Brain microvascular endothelial cell (primary cell): Measurements from ENCODE around the gene VWF.
A peak's percentile ranks its signal among the peaks of the same experiment; 100 is the strongest.

Experiments
- DNase-seq: peaks from one replicate; pipeline ENCODE4 v3.0.0-alpha.2; 2020
- H3K27ac ChIP-seq: fragments of 250-450 bp; sonication (Bioruptor Pico); 2 replicates; pipeline ENCODE4 v1.5.1; 2020; ENCODE audit warnings: mild to moderate bottlenecking, moderate library complexity
- H3K27me3 ChIP-seq: fragments of 250-450 bp; sonication (Bioruptor Pico); replicated peaks from 2 replicates; pipeline ENCODE4 v1.5.1; 2020; ENCODE audit warnings: mild to moderate bottlenecking
- H3K36me3 ChIP-seq: fragments of 250-450 bp; sonication (Bioruptor Pico); replicated peaks from 2 replicates; pipeline ENCODE4 v1.5.1; 2020; ENCODE audit warnings: mild to moderate bottlenecking
- H3K4me3 ChIP-seq: 2 replicates; pipeline ENCODE4 v1.5.1; 2011; ENCODE audit warnings: low read depth, mild to moderate bottlenecking, control low read depth, low read length, moderate library complexity
- CTCF ChIP-seq: IDR thresholded peaks from 2 replicates; pipeline ENCODE4 v1.5.1; 2011; ENCODE audit warnings: low read depth, mild to moderate bottlenecking, moderate library complexity, low read length, control low read depth, inconsistent platforms; ENCODE audit errors: missing control alignments
- in situ Hi-C: cut with HindIII; loops from 2 replicates; pipeline ENCODE4 v1.10.0; 2017; ENCODE audit warnings: low sequenced_read_pairs, low pct_ligation_motif_present

The VWF gene

DNA sequence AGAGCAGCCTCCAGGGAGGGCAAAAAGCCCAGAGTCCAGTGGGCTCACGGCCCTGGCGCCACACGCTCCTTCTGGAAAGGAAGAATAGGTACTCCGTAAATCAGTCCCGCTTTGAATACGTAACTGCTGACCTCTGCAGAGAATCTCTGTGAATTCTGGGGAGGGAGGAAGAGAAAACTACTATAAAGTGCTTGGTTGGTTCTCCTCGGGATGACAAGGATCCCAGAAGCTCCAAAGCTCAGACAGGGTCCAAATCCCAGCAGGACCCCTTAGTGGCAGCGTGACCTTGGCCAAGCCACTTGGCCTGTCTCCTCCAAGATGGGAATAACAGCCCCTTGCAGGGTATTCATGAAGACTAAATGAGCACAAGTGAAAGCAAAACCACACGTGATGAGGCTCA is 211.1 kb downstream of the VWF start:
- no peaks in the 10 kb centered on the region for H3K36me3 ChIP-seq
- no peaks in the 10 kb centered on the region for H3K27me3 ChIP-seq
- no peak for DNase-seq
- in situ Hi-C loops: no loop called here
- no peak overlapping the region for H3K27ac ChIP-seq
- no peak for TF ChIP-seq CTCF
- H3K4me3 ChIP-seq: no peak overlapping the region

DNA sequence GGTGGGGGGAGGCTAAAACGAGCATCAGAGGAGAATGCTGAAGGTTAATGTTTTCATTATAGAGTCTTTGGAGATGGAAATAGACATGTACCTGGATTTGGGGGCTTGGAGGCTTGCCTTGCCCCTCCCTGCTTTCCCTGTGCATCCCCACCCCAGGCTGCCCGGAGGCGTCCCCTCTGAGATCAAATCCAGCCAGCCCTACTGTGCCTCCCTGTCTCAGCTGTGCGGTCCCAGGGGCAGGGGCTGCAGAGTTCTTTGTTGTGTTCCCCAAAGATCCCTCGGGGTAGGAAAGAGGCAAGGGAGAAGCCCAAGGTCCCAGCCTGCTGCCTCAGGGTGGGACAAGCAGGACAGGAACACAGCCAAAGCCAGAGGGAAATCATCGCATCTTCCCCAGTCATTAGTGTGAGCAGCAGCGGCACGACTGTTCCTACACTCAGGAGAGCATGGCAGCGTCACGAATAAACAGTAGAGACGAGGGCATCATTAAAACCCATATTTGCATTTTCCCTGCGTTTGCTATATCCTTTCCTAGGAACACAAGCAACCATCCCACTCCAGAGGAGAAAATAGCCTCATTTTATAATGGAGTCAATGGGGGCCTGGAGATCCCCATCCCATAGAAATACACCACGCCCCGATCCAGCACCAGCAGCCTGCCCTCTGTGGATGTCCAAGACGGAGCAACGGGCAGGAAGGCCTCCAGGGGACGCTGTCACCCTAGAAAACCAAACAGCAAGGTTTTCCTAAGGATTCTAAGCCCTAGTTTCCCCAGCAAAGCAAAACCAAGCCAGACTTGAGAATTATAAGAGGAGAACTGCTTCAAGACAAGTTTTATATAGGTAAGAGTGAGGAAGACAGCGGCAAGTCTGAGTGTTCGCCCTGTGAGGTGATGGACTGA is 211.8 kb downstream of the VWF start:
- Histone ChIP-seq H3K27ac (no peak overlapping the region), H3K4me3 (no peak overlapping the region), H3K27me3 (no peaks in the 10 kb centered on the region), H3K36me3 (no peaks in the 10 kb centered on the region)
- in situ Hi-C loops: no loop called here
- DNase-seq: no peak
- peak; percentile 33 for TF ChIP-seq CTCF

GRCh38 chr12:5912011-5912410 is 212.5 kb downstream of the VWF start:
- Histone ChIP-seq H3K27me3 (no peaks in the 10 kb centered on the region), H3K4me3 (no peak overlapping the region), H3K27ac (no peak overlapping the region), H3K36me3 (no peaks in the 10 kb centered on the region)
- no peak for TF ChIP-seq CTCF
- in situ Hi-C loops: no loop called here
- no peak for DNase-seq

DNA sequence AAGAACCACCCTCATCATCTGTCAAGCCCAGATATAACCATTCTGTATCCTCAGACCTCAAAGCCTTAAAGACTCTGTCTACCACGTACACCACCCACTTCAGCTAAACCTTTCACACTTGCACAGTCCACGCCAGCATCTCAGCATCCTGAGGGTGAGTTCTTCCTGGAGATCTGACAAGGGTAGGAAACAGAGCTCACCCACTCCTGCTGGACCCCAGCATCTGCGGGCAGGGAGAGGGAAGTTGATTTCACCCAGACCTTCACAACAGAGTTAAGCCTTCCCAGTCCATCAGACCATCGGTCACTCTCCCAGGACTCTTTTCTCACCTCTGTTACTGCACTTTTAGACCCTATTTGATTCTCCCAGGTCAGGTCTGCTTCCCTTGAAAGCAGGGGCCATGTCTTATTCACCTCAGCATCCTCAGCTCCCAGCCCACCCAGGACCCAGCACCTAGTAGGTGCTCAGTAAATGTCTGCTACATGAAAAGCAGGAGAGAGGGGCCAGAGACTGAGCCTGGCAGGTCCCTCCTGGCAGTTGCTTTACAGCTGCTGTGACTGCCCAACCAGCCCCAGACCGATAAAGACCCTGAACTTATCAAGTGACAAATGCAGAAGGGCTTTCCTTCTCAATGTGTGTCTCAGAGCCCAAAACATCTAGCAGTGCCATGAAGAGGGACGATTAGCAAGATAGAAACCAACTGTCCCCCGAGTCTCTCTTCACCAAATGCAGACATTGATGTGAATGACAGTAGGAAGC is 213.5 kb downstream of the VWF start:
- in situ Hi-C loops: no loop called here
- DNase-seq: no peak

GRCh38 chr12:5909560-5909959 is 214.9 kb downstream of the VWF start:
- H3K36me3 ChIP-seq: no peaks in the 10 kb centered on the region
- DNase-seq: no peak
- in situ Hi-C loops: no loop called here
- H3K27ac ChIP-seq: no peak overlapping the region
- no peaks in the 10 kb centered on the region for H3K27me3 ChIP-seq
- H3K4me3 ChIP-seq: no peak overlapping the region
- no peak for TF ChIP-seq CTCF

More for the DNA sequence above, 213.5 kb downstream of the VWF start:
- no peak for TF ChIP-seq CTCF
- no peaks in the 10 kb centered on the region for H3K36me3 ChIP-seq
- H3K27me3 ChIP-seq: no peaks in the 10 kb centered on the region
- no peak overlapping the region for H3K27ac ChIP-seq
- no peak overlapping the region for H3K4me3 ChIP-seq
